Gastroesophageal sphincter (tissue), 4 donors: ENCODE measurements around the gene C5orf15. TPM values are rescaled to one million over a fixed set of nuclear protein-coding genes. Genes with fewer than 3 reads are reported as not detected.

Experiments
- ATAC-seq: fragments of 150-250 bp; one replicate; pipeline ENCODE4 v1.9.1; 2016; ENCODE audit warnings: mild to moderate bottlenecking, moderate library complexity
- H3K27ac ChIP-seq, 4 donors: fragments of 200-600 bp; sonication (generic) in 3 of 4; 1 replicate in 3 of 4; 2 replicates in 1 of 4; pipeline ENCODE4 v1.5.1; 2016 to 2019
- H3K27me3 ChIP-seq: fragments of 200-600 bp; sonication (generic); one replicate; pipeline ENCODE4 v1.5.1; 2019
- H3K36me3 ChIP-seq, 2 donors: fragments of 200-600 bp; sonication (generic); one replicate each; pipeline ENCODE4 v1.5.1; 2019; ENCODE audit warnings: control low read depth in 1 of 2
- H3K4me1 ChIP-seq, 3 donors: fragments of 200-600 bp; sonication (generic); 1 replicate in 2 of 3; 2 replicates in 1 of 3; pipeline ENCODE4 v1.5.1; 2016 to 2019; ENCODE audit warnings: control low read depth in 2 of 3
- H3K4me3 ChIP-seq, 2 donors: fragments of 200-600 bp; sonication (generic); one replicate each; pipeline ENCODE4 v1.5.1; 2019; ENCODE audit warnings: mild to moderate bottlenecking in 1 of 2, moderate library complexity in 1 of 2
- H3K9me3 ChIP-seq, 3 donors: fragments of 200-600 bp; sonication (generic); one replicate each; pipeline ENCODE4 v1.5.1; 2017 to 2019; ENCODE audit warnings: control low read depth in 2 of 3
- EP300 ChIP-seq: sonication (generic); formaldehyde crosslinking; IDR thresholded peaks from one replicate; pipeline ENCODE4 v1.6.1; 2017; ENCODE audit warnings: antibody characterized with exemption, mild to moderate bottlenecking
- POLR2A ChIP-seq, 2 donors: fragments of 450-650 bp; IDR thresholded peaks; one replicate each; pipeline ENCODE4 v1.6.1; 2017; ENCODE audit warnings: antibody characterized with exemption in 2 of 2, mild to moderate bottlenecking in 2 of 2, moderate library complexity in 1 of 2
- POLR2AphosphoS5 ChIP-seq: sonication (generic); formaldehyde crosslinking; IDR thresholded peaks from one replicate; pipeline ENCODE4 v1.6.1; 2017; ENCODE audit warnings: antibody characterized with exemption
- whole genome bisulfite sequencing, 2 donors: methylation state at CpG; one replicate each; pipeline ENCODE4 v1.1.5; 2018; ENCODE audit warnings: low coverage in 1 of 2; 5-methylcytosine and 5-hydroxymethylcytosine counted together
- total RNA-seq, 4 donors: library from RNA; depleted of rRNA; stranded (reverse); fragments of >200 nt; gene quantifications; one replicate each; pipeline ENCODE4 v1.1.0, GENCODE V29; 2016
- TF ChIP-seq, protein P1 (sequence below), 4 experiments: fragments of 200-600 bp in 2 of 4; fragments of 450-650 bp in 2 of 4; sonication (generic) in 1 of 4; IDR thresholded peaks; one replicate each; pipeline ENCODE4 v1.5.1; 2017 to 2019; ENCODE audit warnings: antibody characterized with exemption in 4 of 4, mild to moderate bottlenecking in 2 of 4, moderate library complexity in 2 of 4

C5orf15 gene
- total RNA-seq, 4 donors from 2014 or later, result 22.2 to 38.0 (median 23.2) TPM

DNA sequence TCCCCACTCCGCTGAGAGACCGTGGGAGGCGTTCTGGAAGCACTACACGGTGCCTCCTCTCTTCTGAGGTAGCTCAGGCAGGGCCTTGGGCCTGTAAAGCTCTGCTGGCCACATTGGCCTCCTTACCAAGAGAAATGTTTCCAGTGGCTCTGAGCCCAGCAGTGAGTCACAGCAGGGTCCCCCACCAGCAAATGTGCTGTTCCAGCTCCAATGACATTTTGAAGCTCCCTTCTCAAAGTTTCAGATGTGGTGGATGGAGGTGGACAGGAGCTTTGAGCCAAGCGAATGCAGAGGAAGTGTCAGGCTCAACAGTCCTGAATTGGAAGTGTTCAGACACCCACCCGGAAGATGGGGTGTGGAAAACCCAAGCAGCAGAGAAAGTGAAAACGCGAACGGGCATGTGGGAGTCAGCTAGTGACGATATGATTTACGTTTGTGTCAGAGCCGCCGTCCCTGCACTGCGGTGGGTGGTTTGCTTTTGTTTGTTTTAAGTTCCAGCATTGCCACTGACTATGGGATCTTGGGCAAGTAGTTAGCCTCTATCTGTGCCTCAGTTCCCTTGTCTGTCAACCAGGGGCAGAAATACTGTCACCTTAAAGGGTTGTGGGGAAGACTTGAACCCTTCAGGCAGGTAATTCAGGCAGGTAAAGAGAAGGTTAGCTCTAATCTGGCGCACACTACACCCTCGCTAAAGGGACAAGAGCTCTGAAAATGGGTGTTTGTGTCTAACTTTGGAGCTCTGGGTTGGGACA lies 38.2 kb downstream of the C5orf15 start:
- TF ChIP-seq, protein P1, sequence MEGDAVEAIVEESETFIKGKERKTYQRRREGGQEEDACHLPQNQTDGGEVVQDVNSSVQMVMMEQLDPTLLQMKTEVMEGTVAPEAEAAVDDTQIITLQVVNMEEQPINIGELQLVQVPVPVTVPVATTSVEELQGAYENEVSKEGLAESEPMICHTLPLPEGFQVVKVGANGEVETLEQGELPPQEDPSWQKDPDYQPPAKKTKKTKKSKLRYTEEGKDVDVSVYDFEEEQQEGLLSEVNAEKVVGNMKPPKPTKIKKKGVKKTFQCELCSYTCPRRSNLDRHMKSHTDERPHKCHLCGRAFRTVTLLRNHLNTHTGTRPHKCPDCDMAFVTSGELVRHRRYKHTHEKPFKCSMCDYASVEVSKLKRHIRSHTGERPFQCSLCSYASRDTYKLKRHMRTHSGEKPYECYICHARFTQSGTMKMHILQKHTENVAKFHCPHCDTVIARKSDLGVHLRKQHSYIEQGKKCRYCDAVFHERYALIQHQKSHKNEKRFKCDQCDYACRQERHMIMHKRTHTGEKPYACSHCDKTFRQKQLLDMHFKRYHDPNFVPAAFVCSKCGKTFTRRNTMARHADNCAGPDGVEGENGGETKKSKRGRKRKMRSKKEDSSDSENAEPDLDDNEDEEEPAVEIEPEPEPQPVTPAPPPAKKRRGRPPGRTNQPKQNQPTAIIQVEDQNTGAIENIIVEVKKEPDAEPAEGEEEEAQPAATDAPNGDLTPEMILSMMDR (IDR thresholded peaks at IDR 0.05), result no peak
- TF ChIP-seq POLR2AphosphoS5, result no peak
- TF ChIP-seq POLR2A (IDR thresholded peaks at IDR 0.05), result no peak
- no peak for TF ChIP-seq EP300
- Histone ChIP-seq H3K9me3 (no peaks in the 10 kb centered on the region), H3K36me3 (no peaks in the 10 kb centered on the region), H3K27ac (no peak overlapping the region), H3K27me3 (peaks cover 5% of the 10 kb centered on the region), H3K4me1 (peaks cover 0 to 7% (median 0%) of the 10 kb centered on the region in 3 donors), H3K4me3 (no peak overlapping the region)
- ATAC-seq, result no peak
- 64% methylated on average over 12 of the region's 16 CpGs; no CpG with 5 or more reads in 1 of the 2 donors for WGBS, 2 donors

DNA sequence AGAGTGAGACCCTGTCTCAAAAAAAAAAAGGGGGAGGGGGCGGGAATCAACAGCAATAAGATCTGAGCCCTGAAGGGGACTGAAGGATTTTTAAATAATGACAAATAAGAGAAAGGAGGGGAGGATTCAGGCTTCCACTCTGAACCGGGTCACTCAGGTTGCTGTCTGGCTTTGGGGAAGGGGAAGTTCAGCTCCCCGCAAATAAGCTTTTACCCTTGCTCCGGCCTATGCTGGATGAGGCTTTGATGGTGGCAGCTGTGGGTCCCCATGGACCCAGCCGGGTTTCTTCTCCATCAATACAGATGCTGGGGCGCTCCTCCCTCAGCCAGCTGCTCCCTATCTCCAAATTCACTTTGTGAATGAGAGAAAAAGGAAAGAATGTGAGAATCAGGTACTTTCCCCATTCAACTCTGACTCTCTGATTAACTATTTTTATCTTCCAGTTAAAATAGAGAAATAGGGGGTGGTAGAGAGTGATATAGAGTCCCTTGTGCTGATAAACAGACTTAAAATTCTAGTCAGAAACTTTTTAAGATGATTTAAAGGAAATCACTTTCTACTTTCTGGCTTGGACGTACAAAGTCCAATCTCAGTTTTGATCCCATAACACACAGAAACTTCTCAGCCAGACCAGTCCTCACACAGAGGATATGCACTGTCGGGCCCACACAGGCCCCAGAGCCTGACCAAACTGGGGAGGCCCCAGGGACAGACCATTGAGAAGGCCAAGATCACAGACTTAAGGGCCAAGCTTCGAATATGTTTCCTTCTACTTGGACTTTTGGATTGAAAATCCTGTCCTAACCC lies 39.6 kb downstream of the C5orf15 start:
- ATAC-seq, result no peak
- H3K27me3 ChIP-seq, result peaks cover 6% of the 10 kb centered on the region

GRCh38 chr5:133927300-133928180 lies 40.9 kb downstream of the C5orf15 start:
- no peak overlapping the region for H3K4me3 ChIP-seq
- no peaks in the 10 kb centered on the region for H3K9me3 ChIP-seq
- ATAC-seq, result no peak
- WGBS, 2 donors, result 53 to 83% methylated on average over 3 to 12 of the region's 13 CpGs
- no peak for TF ChIP-seq POLR2A (IDR thresholded peaks at IDR 0.05)
- TF ChIP-seq, protein P1 (IDR thresholded peaks at IDR 0.05), result no peak
- no peak for TF ChIP-seq POLR2AphosphoS5
- no peak for TF ChIP-seq EP300
- no peaks in the 10 kb centered on the region for H3K36me3 ChIP-seq
- peaks cover 11% of the 10 kb centered on the region for H3K27me3 ChIP-seq
- H3K4me1 ChIP-seq, result no peaks in the 10 kb centered on the region
- no peak overlapping the region for H3K27ac ChIP-seq

More for the DNA sequence above, 39.6 kb downstream of the C5orf15 start:
- H3K4me3 ChIP-seq, result no peak overlapping the region
- H3K27ac ChIP-seq, result no peak overlapping the region
- TF ChIP-seq POLR2AphosphoS5 (no peak), EP300 (no peak), POLR2A (IDR thresholded peaks at IDR 0.05) (no peak)
- TF ChIP-seq, protein P1 (IDR thresholded peaks at IDR 0.05), result no peak
- no peaks in the 10 kb centered on the region for H3K36me3 ChIP-seq
- peaks cover 0 to 7% (median 0%) of the 10 kb centered on the region in 3 donors for H3K4me1 ChIP-seq
- H3K9me3 ChIP-seq, result no peaks in the 10 kb centered on the region
- WGBS, 2 donors, result 77 to 85% methylated on average over 8 of the region's 9 CpGs

DNA sequence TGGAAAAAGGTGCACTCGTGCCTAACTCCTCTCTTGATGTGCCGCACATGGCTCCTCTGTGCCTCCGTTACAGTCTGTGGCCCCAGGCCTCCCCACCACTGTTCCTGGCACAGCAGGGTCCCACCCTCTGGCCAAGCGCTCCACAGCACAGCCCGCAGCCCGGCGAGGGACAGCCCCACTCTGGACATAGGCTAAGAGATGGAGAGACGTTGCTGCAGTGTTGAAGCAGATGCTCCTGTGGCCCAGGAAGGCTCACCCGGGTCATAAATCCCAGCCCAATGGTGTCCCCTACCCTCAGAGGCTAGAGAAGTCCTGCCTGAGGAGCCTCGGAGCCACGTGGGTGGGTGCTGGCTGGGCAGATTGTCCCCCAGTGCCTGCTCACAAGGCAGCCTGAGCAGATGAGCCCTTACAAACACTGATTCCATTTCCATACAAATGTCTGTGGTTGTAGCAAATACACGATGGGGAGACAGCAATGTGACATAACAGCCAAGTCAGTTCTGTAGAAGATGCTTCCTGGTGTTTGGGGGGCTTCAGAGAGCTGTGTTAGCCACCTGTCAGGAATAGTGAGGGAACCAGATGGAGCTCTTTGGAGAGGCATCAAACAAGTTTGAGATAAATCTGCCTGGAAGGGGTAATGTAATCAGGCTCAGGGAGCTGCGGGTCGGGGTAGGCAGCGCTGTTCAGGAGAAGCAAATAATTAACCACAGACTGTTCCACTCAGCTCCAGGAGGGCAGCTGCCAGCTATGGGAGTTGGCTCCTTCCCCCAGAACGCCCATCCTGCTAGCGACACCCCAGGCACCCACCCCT lies 41.7 kb downstream of the C5orf15 start:
- ATAC-seq, result no peak
- Histone ChIP-seq H3K27ac (no peak overlapping the region), H3K9me3 (no peaks in the 10 kb centered on the region), H3K4me3 (no peak overlapping the region), H3K27me3 (peaks cover 13% of the 10 kb centered on the region), H3K36me3 (no peaks in the 10 kb centered on the region), H3K4me1 (no peaks in the 10 kb centered on the region)
- no peak for TF ChIP-seq POLR2A (IDR thresholded peaks at IDR 0.05)
- TF ChIP-seq EP300, result no peak
- TF ChIP-seq POLR2AphosphoS5, result no peak
- TF ChIP-seq, protein P1 (IDR thresholded peaks at IDR 0.05), result no peak
- 32 to 60% methylated on average over 5 to 7 of the region's 17 CpGs for WGBS, 2 donors
